NCI-H774 (cell line): Measurements from ENCODE around the gene RRAS.

Source experiments
- DNase-seq: peaks from one replicate; lab custom pipeline; 2025; lab: John Stamatoyannopoulos, UW

RRAS gene

DNA sequence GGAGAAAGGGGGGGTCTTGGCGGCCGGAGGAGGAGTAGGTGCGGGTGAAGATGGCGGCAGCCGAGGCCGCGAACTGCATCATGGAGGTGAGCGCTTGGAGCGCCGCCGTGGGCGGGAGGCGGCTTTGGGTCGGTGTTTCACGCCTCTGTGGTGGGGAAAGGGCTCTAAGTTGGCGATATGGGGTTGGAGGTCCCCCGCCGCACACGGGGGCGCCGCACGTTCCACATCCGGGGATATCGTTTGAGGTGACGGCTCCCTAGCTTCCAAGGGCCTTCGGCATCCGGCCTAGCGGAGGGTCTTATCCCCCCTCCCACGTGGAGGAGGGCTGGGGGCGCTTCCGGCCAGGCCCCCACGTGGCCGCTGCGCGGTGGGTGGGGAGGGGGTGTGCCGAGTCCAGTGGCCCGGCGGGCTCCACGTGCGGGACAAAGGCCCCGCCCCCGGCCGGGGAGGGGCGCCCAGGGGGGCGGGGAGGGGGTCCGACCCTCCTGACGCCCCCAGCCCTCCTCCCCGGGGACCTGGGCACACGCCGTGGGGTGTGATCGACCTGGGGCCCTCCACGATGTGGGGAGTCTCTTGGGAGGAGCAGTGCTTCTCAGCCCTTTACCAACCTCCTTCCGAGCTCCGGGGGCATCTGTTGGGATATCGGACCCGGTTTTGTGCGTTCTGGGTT, 37.4 kb upstream of the RRAS start, which contains the start of gene PRMT1:
PRMT1 (plus strand) TSS at position 41 of the 670 bp plus-strand sequence; CDS start at position 51, 10 bp downstream.
- DNase-seq, result peak; percentile 30

DNA sequence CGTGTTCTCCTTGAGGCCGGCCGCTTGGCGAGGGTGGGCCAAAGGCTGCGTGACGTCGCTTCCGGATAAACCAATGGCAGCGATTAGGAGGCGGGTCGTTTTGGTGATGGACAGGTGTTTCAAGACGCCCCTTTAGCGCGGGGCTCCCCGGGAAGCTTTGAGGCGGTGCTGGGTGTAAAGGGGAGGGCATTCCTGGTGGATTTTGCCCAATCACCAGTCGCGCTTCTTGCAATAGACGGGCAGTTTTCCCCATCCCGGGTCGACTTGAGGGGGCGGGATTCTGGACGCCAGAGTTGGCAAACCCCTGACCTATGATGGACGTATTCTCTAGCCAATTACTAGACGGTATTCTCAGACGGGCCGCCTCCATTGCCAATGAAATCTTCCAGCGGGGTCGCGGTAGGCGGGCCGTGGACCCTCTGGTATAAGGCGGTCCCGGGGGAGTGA, 36.9 kb upstream of the RRAS start:
- peak; percentile 100 for DNase-seq

DNA sequence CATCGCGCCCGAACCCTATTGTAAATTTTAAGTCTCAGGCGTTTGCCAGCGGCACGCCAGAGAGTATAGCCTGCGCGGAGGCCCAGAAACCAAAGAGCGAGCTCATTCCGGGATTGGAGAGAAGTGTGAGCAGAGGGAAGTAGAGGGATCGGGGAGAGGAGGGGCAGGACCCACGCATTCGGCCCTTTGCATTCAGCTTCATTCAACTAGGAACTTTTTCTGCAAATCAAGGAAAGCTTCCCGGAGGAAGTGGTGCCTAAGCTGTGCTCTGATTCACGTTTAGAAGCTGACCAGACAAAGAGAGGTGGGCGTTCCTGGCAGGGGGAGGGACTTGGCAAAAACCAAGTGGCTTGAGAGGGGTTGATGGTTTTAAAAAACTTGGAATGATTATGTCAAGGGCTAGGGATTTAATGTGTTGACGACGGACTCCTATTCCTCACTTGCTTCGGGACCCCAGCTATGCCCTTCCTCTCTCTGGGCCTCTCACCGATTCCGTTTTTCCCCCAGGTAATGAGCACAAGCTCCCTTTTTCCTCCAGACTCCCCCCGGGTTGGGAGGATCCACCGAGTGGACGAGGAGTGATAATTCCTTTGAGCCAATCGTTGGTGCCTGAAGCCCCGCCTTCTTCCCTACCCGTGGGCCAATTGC, 36.3 kb upstream of the RRAS start:
- DNase-seq, result peak; percentile 91

DNA sequence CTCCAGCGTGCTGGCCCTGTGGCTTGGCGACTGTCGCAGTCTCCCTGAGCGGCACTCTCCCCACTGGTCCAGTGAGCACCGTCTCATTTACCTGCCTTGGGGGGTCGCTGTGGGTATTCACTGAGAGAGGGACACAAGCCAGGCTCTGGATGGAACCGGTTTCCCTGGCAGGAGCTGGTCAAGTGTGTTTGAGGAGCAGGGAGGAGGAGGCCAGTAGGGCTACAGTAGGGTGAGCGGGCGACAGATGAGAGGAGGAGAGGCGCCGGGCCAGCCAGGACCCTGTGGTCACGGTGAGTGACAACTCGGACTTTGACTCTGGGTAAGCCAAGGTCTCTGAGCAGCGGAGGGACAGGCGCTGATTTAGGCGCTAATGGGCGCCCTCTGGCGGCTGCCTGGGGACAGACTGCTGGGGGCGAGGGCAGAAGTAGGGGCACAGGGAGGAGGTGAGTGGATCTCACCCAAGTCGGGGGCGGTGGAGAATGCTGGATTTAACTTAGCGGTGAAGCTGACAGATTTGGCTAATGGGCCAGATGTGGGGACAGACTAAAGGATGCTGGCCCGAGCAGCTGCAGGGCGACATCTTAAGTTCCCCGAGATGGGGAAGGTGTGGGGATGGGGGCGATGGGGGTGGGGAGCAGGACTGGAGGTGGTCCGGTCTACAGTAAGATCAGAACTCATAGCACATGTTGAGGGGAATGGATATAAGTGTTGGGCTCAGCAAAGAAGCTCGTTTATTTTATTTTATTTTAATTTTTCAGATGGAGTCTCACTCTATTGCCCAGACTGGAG, 32.4 kb upstream of the RRAS start:
- DNase-seq, result peak; percentile 71

DNA sequence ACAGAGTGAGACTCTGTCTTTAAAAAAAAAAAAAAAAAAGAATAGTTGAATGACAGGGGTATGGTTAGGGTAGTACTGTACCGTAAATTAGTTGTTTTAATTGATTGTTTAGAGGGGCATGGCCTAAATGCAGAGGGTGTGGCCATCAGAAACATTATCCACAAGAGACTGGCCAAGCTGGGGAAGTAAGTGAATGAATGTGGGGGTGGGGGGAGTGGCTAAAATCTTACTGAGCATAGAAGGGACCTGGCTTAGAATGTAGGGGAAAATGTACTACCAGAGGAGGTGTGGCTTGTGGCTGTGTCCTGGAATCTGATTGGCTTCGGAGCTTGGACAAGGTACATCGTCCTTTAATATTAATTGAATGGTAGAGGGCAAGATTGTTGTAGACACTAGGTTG, 29.6 kb upstream of the RRAS start:
- no peak for DNase-seq

DNA sequence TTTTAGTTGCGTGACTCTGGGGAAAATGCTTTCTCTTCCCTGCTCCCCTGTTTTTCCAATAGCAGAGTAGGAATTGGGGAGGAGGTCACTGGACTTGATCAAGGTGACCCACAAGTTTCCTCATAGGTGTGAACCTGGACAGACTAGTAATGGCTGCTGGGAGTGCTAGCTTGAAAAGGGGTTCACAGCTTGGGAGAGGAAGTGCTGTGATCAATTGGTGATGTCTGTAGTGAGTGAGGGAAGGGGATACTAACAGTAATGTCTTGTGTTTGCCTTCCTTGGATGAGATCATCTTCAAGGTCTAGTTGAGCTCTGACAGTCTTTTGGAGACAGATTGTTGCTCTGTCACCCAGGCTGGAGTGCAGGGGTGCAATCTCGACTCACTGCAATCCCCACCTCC, 27.5 kb upstream of the RRAS start:
- no peak for DNase-seq

DNA sequence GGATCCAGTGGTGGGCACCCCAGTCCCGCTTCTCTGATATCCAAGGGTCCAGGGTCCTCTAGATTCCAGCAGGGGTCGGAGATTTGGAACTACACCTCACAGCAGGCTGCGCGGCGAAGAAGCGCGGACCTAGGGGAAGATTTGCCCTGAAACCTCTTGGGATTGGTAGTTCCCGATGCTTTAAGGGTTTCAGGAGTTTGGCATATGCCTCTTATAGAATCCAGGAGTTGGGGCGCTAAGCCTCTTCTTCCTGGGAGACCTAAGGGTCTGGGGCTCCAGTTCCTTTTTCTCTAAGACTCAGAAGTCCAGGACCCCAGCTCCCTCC, 26.1 kb upstream of the RRAS start:
- DNase-seq, result no peak

DNA sequence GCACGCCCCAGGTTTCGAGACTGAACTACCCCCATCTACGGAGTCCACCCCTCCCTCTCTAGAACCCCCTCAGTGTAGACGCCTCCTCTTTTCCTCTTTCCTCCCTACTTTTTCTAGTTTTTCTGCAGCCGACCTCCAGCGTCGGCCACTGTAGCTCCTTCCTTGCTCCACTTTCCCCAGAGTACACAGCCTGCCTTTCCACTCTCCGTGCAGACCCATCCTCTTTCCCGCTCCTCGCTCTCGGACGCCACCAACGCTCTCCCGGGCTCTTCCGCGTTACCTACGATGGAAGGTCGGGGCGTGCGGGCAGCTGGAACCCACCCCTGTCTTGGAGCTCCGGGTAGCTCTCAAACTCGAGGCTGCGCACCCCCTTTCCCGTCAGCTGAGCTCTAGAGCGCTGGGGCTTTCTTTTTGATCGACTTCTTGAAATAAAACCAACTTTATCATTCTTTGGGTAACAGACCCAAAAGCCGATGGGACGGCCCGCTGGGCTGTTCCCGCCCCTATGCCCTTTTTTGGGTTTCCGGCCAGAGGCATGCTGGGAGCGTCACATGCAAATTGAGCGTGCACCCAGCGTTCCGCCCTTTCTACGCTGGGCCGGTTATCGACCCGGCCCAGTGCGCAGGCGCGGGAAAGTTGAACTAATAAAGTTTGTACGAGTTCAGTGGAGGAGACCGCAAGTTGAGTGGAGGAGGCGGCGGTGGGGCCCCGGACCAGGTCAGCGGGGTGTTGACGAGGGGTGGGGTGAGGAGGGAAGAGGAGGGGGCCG, 25.6 kb upstream of the RRAS start, which contains the start of the genes BCL2L12 and IRF3:
BCL2L12 (plus strand) TSS at position 583 of the 769 bp plus-strand sequence. CDS start 760 bp downstream, outside the sequence.
IRF3 (minus strand) TSS at position 507 of the 769 bp plus-strand sequence. CDS start 1,019 bp downstream, outside the sequence.
- DNase-seq, result peak; percentile 92

DNA sequence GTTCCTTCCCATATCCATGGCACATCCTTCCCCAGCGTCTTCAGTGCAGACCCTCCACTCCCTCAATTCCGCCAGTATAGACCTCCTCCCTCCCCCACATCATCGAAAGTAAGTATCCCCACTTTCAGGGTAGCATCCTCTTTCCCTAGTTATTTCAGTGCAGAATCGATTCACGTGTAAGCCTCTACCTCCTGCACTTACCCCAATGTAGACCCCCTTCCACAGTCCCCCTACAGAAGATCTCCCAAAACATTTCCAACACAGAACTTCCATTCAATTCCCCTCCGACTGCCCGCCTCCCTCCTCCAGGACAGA, 25.1 kb upstream of the RRAS start:
- DNase-seq, result no peak

DNA sequence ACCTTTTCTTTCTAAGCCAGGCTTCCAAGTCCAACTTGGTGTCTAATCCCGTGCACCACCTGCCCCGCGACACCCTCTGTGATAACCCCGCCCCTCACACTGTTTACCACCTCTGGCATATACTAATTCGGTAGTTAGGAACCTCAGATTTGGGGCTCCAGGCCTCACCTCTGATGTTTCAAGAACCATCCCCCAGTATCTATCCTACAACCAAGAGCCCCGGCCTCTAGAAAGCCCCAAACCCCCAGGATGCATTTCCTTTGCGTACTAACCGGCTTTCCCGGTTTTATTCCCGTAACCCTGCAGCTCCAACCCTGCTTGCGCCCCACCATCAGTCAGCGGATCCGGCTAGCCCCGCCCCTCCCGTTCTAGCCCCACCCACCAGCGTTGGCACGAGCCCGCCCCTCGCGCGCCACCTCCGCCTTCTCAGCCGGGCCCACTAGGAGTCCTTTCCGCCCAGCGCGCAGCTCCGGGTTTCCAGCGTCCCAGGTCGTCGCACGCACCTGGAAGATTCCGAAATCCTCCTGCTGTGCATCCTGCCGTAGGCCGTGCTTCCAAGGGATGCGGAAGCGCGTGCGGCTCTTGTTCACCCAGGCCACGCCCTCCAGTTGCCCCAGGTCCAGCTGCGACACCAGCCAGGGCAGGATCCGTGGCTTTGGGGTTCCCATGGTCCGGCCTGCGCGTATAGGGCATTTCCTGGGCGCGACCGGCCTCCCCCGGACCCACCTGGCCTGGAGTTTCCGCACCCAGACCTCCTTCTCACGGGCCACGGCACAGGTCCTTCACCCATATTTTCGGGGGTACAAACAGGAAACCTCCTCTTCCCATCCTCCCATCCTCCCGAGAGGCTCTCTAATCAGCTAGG, 24.5 kb upstream of the RRAS start:
- peak; percentile 83 for DNase-seq

DNA sequence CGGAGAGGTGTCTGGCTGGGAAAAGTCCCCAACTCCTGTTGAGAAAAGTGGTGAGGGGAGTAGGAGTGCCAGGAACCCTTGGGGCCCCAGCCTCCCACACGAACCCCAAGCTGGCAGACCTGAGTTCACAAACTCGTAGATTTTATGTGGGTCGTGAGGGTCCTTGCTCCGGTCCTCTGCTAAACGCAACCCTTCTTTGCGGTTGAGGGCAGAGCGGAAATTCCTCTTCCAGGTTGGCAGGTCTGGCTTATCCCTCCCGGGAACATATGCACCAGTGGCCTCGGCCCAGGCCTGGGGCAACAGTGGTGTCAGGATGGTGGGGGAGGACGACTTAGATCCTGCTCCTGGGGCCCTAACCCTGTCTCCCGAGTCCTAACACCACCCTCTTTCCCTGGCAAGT, 23.3 kb upstream of the RRAS start:
- DNase-seq, result no peak

DNA sequence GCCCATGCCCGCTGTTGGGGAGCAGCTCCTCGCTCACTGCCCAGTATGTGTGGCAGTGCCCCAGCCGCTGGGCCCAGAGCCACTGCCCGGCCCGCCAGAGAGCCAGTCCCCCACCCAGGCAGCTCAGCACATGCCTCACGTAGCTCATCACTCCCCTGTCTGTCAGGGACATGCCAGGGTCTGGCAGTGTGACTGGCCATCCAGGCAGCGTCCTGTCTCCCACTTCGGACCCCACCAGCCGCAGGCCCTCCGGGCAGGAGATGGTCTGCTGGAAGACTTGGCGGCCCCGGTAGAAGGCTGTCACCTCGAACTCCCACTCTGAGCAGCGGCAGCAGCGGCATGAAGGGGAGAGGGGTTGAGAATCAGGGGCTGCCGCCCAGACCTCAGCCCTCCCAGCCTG, 22.1 kb upstream of the RRAS start:
- DNase-seq, result no peak

DNA sequence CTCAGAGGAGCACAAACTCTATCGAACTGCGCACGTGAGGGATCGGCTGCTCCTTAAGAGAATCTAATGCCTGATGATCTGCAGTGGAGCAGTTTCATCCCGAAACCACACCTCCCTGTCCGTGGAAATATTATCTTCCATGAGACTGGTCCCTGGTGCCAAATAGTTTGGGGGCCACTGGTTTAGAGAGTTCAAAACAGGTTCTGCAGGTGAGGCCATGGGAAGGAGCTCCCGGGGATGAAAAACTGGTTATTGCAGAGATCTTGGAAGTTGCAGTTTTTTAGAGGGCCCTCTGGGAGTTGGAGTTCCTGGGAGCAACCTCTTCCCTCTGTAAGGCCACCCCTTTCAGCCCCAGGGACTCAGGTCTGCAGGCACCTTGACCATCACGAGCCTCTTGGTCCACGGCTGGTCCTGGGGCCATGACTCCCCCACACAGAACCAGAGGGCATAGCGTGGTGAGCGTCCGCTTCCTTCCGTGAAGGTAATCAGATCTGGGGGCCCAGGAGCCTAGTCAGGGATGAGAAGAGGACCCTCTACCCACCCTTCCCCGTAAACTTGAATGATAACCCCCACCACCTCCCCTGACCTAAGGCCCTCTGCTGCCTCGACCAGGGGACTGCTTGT, 20.5 kb upstream of the RRAS start:
- no peak for DNase-seq

DNA sequence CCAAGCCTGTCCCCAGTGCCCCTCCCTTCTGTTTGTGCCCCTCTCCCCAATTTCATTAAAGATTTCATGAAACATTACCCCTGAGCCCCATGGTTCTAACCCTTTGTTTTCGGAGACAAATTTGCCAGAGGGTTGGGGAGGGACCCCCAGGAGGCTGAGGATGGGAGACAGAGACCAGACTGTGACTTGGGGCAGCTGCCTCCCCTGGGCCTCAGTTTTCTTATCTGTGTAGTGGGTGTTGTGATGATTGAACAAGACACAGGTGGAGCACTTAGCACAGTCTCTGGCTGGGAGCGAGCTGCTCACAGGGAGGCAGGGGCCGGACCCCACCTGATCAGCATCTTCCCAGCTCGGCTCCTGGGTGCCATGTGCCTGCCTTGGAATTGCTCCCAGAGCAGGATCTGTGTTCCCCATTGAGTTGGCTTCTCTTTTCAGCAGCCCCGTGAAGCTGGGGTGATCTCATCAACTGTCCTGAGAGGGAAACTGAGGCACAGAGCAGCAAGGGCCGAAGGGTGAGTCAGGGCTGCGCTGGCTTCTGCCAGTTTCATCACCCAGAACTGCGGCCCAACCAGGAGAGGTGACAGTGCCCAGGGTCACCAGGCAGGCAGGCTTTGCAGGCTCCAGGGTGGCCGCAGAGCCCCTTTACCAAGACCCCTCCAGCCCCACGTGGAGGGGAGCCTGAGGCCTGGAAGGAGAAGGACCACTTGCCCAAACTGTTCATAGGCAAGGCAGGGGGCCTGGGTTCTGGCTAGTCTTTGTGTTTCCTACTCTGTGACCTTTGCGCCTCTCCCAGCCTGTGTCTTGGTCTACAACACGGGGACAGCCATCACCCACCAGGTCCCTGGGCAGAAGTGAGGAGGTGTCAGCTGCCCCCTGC, 18.9 kb upstream of the RRAS start:
- no peak for DNase-seq

DNA sequence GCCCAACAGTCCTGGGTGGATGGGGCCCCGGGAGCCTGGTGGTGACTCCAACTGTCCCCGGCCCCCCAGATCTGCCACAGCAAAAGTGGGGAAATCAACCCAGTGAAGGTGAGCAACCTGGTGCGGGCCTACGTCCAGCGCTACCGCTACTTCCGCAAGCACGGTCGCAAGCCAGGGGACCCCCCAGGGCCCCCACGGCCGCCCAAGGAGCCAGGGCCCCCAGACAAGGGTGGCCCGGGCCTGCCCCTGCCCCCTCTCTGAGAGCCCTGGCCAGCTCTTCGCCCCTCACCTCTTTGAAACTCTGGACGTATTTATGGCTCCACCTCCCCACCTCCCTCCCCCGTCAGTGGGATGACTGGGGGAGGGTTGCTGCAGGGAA, 18.2 kb upstream of the RRAS start:
- DNase-seq, result no peak

DNA sequence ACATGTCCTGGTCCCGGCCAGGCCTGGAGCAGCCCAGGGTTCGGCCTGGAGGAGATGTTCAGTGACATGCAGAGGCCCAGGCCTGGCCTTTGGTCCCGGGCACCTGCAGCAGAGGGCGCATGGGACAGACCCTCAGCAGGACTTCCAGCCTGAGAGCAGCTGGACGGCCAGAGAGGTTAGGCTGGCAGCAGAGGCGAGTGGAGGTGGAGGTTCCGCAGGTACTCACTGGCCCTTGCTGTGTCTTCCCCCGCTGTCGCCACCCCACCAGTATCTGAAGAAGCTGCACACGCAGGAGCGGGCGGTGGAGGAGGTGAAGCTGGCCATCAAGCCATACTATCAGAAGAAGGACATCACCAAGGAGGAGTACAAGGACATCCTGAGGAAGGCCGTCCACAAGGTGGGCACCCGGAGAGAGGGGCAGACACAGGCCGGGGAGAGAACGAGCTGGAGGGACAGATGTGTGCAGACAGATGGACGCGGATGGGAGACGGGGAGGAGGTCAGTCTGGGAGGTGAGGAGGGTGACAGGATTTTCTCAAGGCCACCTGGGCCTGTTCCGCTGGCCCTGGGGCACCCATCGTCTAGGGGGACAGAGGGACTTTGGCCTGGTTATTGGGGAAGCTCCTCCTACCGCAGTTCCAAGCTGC, 17.7 kb upstream of the RRAS start:
- no peak for DNase-seq

DNA sequence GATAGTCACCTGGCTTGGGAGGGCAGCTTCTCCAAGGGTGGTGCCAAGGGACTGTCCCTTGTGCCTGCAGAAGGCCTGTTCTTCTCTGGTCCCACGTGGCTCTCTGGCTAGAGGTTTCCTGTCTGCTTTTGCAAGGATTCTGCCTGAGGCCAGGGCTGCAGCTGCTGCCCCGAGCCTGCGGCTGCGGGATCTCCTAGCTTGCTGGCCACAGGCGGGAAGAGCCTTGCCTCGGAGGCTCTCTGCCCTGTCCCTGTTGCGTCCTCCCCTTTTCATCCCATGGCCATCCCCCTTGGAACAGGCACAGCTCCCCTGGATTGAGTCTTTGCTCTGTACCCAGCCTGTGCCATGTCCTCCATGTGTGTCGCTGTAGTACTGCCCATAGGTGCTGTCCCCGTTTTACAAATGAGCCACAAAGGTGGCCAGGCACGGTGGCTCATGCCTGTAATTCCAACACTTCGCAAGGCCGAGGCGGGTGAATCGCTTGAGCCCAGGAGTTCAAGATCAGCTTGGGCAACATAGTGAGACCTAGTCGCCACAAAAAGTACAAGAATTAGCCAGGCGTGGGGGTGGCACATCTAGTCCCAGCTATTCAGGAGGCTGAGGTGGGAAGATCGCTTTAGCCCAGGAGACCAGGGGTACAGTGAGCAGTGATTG, 16.6 kb upstream of the RRAS start:
- DNase-seq, result no peak

DNA sequence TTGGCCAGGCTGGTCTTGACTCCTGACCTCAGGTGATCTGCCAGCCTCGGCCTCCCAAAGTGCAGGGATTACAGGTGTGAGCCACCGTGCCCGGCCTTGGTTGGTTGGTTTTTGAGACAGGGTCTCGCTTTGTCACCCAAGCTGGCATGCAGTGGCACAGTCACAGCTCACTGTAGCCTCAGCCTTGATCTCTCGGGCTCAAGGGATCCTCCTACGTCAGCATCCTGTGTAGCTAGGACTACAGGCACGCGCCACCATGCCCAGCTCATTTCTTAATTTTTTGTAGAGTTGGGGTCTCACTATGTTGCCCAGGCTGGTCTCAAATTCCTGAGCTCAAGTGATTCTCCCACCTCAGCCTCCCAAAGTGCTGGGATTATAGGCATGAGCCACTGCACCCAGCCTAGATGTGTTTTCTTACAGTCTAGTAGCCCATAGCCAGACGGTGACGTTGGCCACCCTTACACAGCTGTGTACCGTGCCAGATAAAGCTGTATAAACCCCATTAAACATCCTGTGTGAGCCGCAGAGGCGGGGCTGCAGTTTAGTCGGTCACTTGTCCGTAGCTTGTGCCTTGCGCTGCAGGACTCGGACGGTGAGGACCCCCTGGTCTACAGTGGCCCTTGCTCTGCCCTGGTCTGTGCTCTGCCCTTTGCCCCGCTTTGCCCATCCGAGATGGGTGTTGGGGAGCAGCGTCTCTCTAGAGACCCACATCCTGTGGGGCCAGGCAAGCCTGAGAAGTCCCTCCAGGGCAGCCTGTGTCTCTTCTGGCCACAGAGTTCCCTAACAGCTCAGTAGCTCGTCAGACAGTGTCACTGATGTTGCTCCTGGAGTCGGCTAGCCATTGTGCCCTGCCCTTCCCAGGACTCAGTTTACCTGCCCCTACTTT, 15.9 kb upstream of the RRAS start:
- DNase-seq, result no peak
